ENCODE data around the gene MRPL45.
A peak's percentile ranks its signal among the peaks of the same experiment; 100 is the strongest.

Gene MRPL45

GRCh38 chr17:38344420-38344745 is 47.4 kb downstream of the MRPL45 start:
- no peaks in the 10 kb centered on the region for H3K27me3 ChIP-seq (ENCODE audit: low read length)
- no peak overlapping the region for H3K4me2 ChIP-seq (ENCODE audit: low read depth, low read length, poor library complexity, severe bottlenecking)

GRCh38 chr17:38345743-38346142 is 48.8 kb downstream of the MRPL45 start:
- Histone ChIP-seq H3K36me3 (ENCODE audit: low read length) (no peaks in the 10 kb centered on the region), H4K20me1 (ENCODE audit: low read depth, low read length) (no peaks in the 10 kb centered on the region), H3K4me3 (ENCODE audit: insufficient read depth, low read length, poor library complexity, severe bottlenecking) (no peak overlapping the region), H3K79me2 (ENCODE audit: insufficient read depth, low read length) (no peaks in the 10 kb centered on the region), H3K27ac (ENCODE audit: low read depth, low read length) (no peak overlapping the region), H3K9ac (ENCODE audit: low read length) (no peak overlapping the region), H3K9me3 (ENCODE audit: insufficient read depth, low read length) (no peaks in the 10 kb centered on the region), H3K4me2 (ENCODE audit: low read depth, low read length, poor library complexity, severe bottlenecking) (no peak overlapping the region), H3K27me3 (ENCODE audit: low read length) (no peaks in the 10 kb centered on the region), H2AFZ (ENCODE audit: low read depth, low read length, severe bottlenecking) (no peak overlapping the region), H3K9me2 (replicated peaks; ENCODE audit: insufficient read depth, low read length) (no peaks in the 10 kb centered on the region), H3F3A (ENCODE audit: insufficient read depth) (no peaks in the 10 kb centered on the region; the same call in 1 of the 2 replicates)
- TF ChIP-seq CTCF (IDR thresholded peaks at IDR 0.05; ENCODE audit: insufficient read depth, low read length, poor library complexity, severe bottlenecking), result no peak
- TF ChIP-seq EZH2phosphoT487 (conservative IDR thresholded peaks at IDR 0.05; ENCODE audit: low read length), result no peak

More at GRCh38 chr17:38344420-38344745, 47.4 kb downstream of the MRPL45 start:
- H3K9me3 ChIP-seq (ENCODE audit: insufficient read depth, low read length), result no peaks in the 10 kb centered on the region
- H3K79me2 ChIP-seq (ENCODE audit: insufficient read depth, low read length), result no peaks in the 10 kb centered on the region
- no peaks in the 10 kb centered on the region for H4K20me1 ChIP-seq (ENCODE audit: low read depth, low read length)
- no peaks in the 10 kb centered on the region for H3K9me2 ChIP-seq (replicated peaks; ENCODE audit: insufficient read depth, low read length)
- no peak overlapping the region for H3K4me3 ChIP-seq (ENCODE audit: insufficient read depth, low read length, poor library complexity, severe bottlenecking)
- H2AFZ ChIP-seq (ENCODE audit: low read depth, low read length, severe bottlenecking), result no peak overlapping the region
- no peak overlapping the region for H3K27ac ChIP-seq (ENCODE audit: low read depth, low read length)
- H3F3A ChIP-seq (ENCODE audit: insufficient read depth), result no peaks in the 10 kb centered on the region
- H3K9ac ChIP-seq (ENCODE audit: low read length), result no peak overlapping the region
- no peak for TF ChIP-seq EZH2phosphoT487 (conservative IDR thresholded peaks at IDR 0.05; ENCODE audit: low read length)
- no peak for TF ChIP-seq CTCF (IDR thresholded peaks at IDR 0.05; ENCODE audit: insufficient read depth, low read length, poor library complexity, severe bottlenecking)
- no peaks in the 10 kb centered on the region for H3K36me3 ChIP-seq (ENCODE audit: low read length)

- no peaks in the 10 kb centered on the region for H3K79me2 ChIP-seq (ENCODE audit: insufficient read depth, low read length)
- H4K20me1 ChIP-seq (ENCODE audit: low read depth, low read length), result no peaks in the 10 kb centered on the region
- no peaks in the 10 kb centered on the region for H3K27me3 ChIP-seq (ENCODE audit: low read length)
- no peak overlapping the region for H3K9ac ChIP-seq (ENCODE audit: low read length)
- no peak overlapping the region for H3K4me2 ChIP-seq (ENCODE audit: low read depth, low read length, poor library complexity, severe bottlenecking)
- no peak overlapping the region for H2AFZ ChIP-seq (ENCODE audit: low read depth, low read length, severe bottlenecking)
- no peaks in the 10 kb centered on the region for H3K9me2 ChIP-seq (replicated peaks; ENCODE audit: insufficient read depth, low read length)
- peaks cover 7% of the 10 kb centered on the region; the same call in 1 of the 2 replicates for H3F3A ChIP-seq (ENCODE audit: insufficient read depth)
- H3K9me3 ChIP-seq (ENCODE audit: insufficient read depth, low read length), result no peaks in the 10 kb centered on the region
- no peak overlapping the region for H3K27ac ChIP-seq (ENCODE audit: low read depth, low read length)
- TF ChIP-seq CTCF (IDR thresholded peaks at IDR 0.05; ENCODE audit: insufficient read depth, low read length, poor library complexity, severe bottlenecking), result peak; percentile 73
- no peak for TF ChIP-seq EZH2phosphoT487 (conservative IDR thresholded peaks at IDR 0.05; ENCODE audit: low read length)
- H3K36me3 ChIP-seq (ENCODE audit: low read length), result no peaks in the 10 kb centered on the region
- no peak overlapping the region for H3K4me3 ChIP-seq (ENCODE audit: insufficient read depth, low read length, poor library complexity, severe bottlenecking)
Measured at GRCh38 chr17:38349097-38349730, 52.2 kb downstream of the MRPL45 start.
